Measurements from ENCODE around the gene CERS3. TPM values are rescaled to one million over a fixed set of nuclear protein-coding genes. Genes with fewer than 3 reads are reported as not detected.

CERS3 gene
- polyA plus RNA-seq, 1 of the 3 experiments (the other 2 are of a cell fraction), result not detected

GRCh38 chr15:100500226-100500990 lies 28.3 kb downstream of the CERS3 start:
- Histone ChIP-seq H3K9me2 (no peaks in the 10 kb centered on the region), H3K9me3 (no peaks in the 10 kb centered on the region), H3K9ac (no peak overlapping the region), H3K36me3 (replicated peaks in 1 of 2; ENCODE audit: control insufficient read depth in 1 of 2, insufficient read depth in 2 of 2, low read length in 1 of 2) (no peaks in the 10 kb centered on the region), H3K27ac (ENCODE audit: low read depth in 2 of 2, low read length in 1 of 2) (no peak overlapping the region), H3K27me3 (ENCODE audit: insufficient read depth) (no peaks in the 10 kb centered on the region), H3F3A (replicated peaks; ENCODE audit: insufficient read depth) (no peaks in the 10 kb centered on the region), H3K4me2 (no peak overlapping the region), H3K4me3 (ENCODE audit: low read depth in 2 of 2, low read length in 1 of 2) (no peak overlapping the region), H2AFZ (ENCODE audit: low read depth) (no peak overlapping the region), H3K4me1 (ENCODE audit: control insufficient read depth in 1 of 2, insufficient read depth in 2 of 2, low read depth in 1 of 2, low read length in 1 of 2) (no peaks in the 10 kb centered on the region), H3K79me2 (ENCODE audit: insufficient read depth) (no peaks in the 10 kb centered on the region), H4K20me1 (ENCODE audit: insufficient read depth) (no peaks in the 10 kb centered on the region)
- no peak for DNase-seq
- ChIA-PET POLR2A (no interaction called here), CTCF (interaction anchor here (0.7 to 2.7 kb wide), 5 partner anchors 26 to 508 kb away, joined by 3 to 8 read pairs (median 3); partner anchors contain the start of gene ADAMTS17)
- WGBS (ENCODE audit: low lambda C conversion rate), result 6% methylated on average over 4 of the region's 4 CpGs
- TF ChIP-seq SMC3 (IDR thresholded peaks at IDR 0.05; ENCODE audit: low read depth, low read length), result no peak
- TF ChIP-seq USF1 (IDR thresholded peaks at IDR 0.05; ENCODE audit: borderline replicate concordance, low read depth), result no peak
- no peak for TF ChIP-seq FOXM1 (IDR thresholded peaks at IDR 0.05; ENCODE audit: low read depth)
- TF ChIP-seq EZH2phosphoT487 (IDR thresholded peaks at IDR 0.05; ENCODE audit: borderline replicate concordance, low read depth), result no peak
- no peak for TF ChIP-seq ELF1 (IDR thresholded peaks at IDR 0.05)
- TF ChIP-seq TCF12 (IDR thresholded peaks at IDR 0.05), result no peak

GRCh38 chr15:100495861-100496260 lies 32.9 kb downstream of the CERS3 start:
- POLR2A ChIA-PET, result no interaction called here

More at GRCh38 chr15:100495861-100496260, 32.9 kb downstream of the CERS3 start:
- H3K79me2 ChIP-seq (ENCODE audit: insufficient read depth), result no peaks in the 10 kb centered on the region
- no peaks in the 10 kb centered on the region for H3K9me2 ChIP-seq
- H3K27ac ChIP-seq (ENCODE audit: low read depth in 2 of 2, low read length in 1 of 2), result no peak overlapping the region
- no peak overlapping the region for H2AFZ ChIP-seq (ENCODE audit: low read depth)
- no peak overlapping the region for H3K4me2 ChIP-seq
- H3K36me3 ChIP-seq (replicated peaks in 1 of 2; ENCODE audit: control insufficient read depth in 1 of 2, insufficient read depth in 2 of 2, low read length in 1 of 2), result no peaks in the 10 kb centered on the region
- no peaks in the 10 kb centered on the region for H4K20me1 ChIP-seq (ENCODE audit: insufficient read depth)
- no peaks in the 10 kb centered on the region for H3K4me1 ChIP-seq (ENCODE audit: control insufficient read depth in 1 of 2, insufficient read depth in 2 of 2, low read depth in 1 of 2, low read length in 1 of 2)
- CTCF ChIA-PET, result interaction anchor here (1.0 kb wide), 1 partner anchor 154 kb away, joined by 3 read pairs; the partner anchor contains the start of gene ADAMTS17
- H3K9me3 ChIP-seq, result no peaks in the 10 kb centered on the region; the same call in 1 of the 2 replicates
- no peaks in the 10 kb centered on the region for H3K27me3 ChIP-seq (ENCODE audit: insufficient read depth)
- H3K9ac ChIP-seq, result no peak overlapping the region
- WGBS (ENCODE audit: low lambda C conversion rate), result 23% methylated on average over 1 of the region's 1 CpG
- no peak overlapping the region for H3K4me3 ChIP-seq (ENCODE audit: low read depth in 2 of 2, low read length in 1 of 2)
- no peaks in the 10 kb centered on the region for H3F3A ChIP-seq (replicated peaks; ENCODE audit: insufficient read depth)
- DNase-seq, result no peak
- TF ChIP-seq ZBTB33 (IDR thresholded peaks at IDR 0.05; ENCODE audit: borderline replicate concordance, low read depth) (no peak), RCOR1 (IDR thresholded peaks at IDR 0.05; ENCODE audit: low read length) (no peak), GABPA (IDR thresholded peaks at IDR 0.05; ENCODE audit: low read depth) (no peak), GATA2 (CRISPR knock-in tag; IDR thresholded peaks at IDR 0.05) (no peak), TCF12 (IDR thresholded peaks at IDR 0.05) (no peak), FOXM1 (IDR thresholded peaks at IDR 0.05; ENCODE audit: low read depth) (no peak), USF2 (IDR thresholded peaks at IDR 0.05; ENCODE audit: borderline replicate concordance, low read depth, low read length) (no peak), EP300 (IDR thresholded peaks at IDR 0.05; ENCODE audit: borderline replicate concordance in 1 of 2, low read depth in 1 of 2, low read length in 1 of 2) (no peak), NFIC (IDR thresholded peaks at IDR 0.05; ENCODE audit: borderline replicate concordance) (no peak), SIN3A (IDR thresholded peaks at IDR 0.05; ENCODE audit: borderline replicate concordance, low read depth, low read length) (no peak), MXI1 (IDR thresholded peaks at IDR 0.05; ENCODE audit: low read depth, low read length) (no peak), POLR2AphosphoS5 (IDR thresholded peaks at IDR 0.05; ENCODE audit: low read depth, low read length) (no peak), SMC3 (IDR thresholded peaks at IDR 0.05; ENCODE audit: low read depth, low read length) (no peak), RXRA (IDR thresholded peaks at IDR 0.05; ENCODE audit: borderline replicate concordance, low read depth) (no peak)
